GM18502 (cell line): ENCODE results near the gene ANKRD40CL.
"Not testable (repeated sequence)": the region's sequence is repeated elsewhere in the genome, so short reads cannot be mapped to it uniquely, and the experiment has no call there.

Experiments used
- ATAC-seq: cut with Tn5 transposase; IDR thresholded peaks from one replicate; pipeline ENCODE4 v1.9.1; 2021; ENCODE audit warnings: mild to moderate bottlenecking; ENCODE audit not compliant: unreplicated experiment, poor library complexity

Gene ANKRD40CL

GRCh38 chr17:50764734-50765149 lies 2.6 kb downstream of the ANKRD40CL start:
- ATAC-seq: no peak

- ATAC-seq: no peak
These were observed 3.4 kb downstream of the ANKRD40CL start for GRCh38 chr17:50763716-50764475.

GRCh38 chr17:50762177-50762576 lies 5.1 kb downstream of the ANKRD40CL start:
- ATAC-seq: no peak

GRCh38 chr17:50758989-50759544 lies 8.3 kb downstream of the ANKRD40CL start:
- ATAC-seq: no peak

- no peak for ATAC-seq
These were observed 8.8 kb downstream of the ANKRD40CL start for GRCh38 chr17:50758524-50758923.

- no peak for ATAC-seq
These were observed 12.8 kb downstream of the ANKRD40CL start for GRCh38 chr17:50754521-50754920.

- ATAC-seq: no peak
These were observed 18.1 kb downstream of the ANKRD40CL start for GRCh38 chr17:50749245-50749644.

GRCh38 chr17:50745631-50746030 lies 21.7 kb downstream of the ANKRD40CL start:
- no peak for ATAC-seq

GRCh38 chr17:50739098-50739497 lies 28.2 kb downstream of the ANKRD40CL start:
- no peak for ATAC-seq

- ATAC-seq: no peak
These were observed 30.1 kb downstream of the ANKRD40CL start for GRCh38 chr17:50737118-50737698.

- no peak for ATAC-seq
These were observed 32.0 kb downstream of the ANKRD40CL start for GRCh38 chr17:50735287-50735686.

- no peak for ATAC-seq
These were observed 35.5 kb downstream of the ANKRD40CL start for GRCh38 chr17:50731575-50732460.

GRCh38 chr17:50728881-50729765 lies 38.2 kb downstream of the ANKRD40CL start:
- ATAC-seq: no peak

- ATAC-seq: no peak
These were observed 39.2 kb downstream of the ANKRD40CL start for GRCh38 chr17:50728112-50728429.

- no peak for ATAC-seq
These were observed 41.3 kb downstream of the ANKRD40CL start for GRCh38 chr17:50725769-50726655.

GRCh38 chr17:50724622-50725021 lies 42.7 kb downstream of the ANKRD40CL start:
- not testable (repeated sequence) for ATAC-seq

GRCh38 chr17:50722746-50723145 lies 44.6 kb downstream of the ANKRD40CL start:
- no peak for ATAC-seq

GRCh38 chr17:50721194-50722010 lies 45.9 kb downstream of the ANKRD40CL start:
- ATAC-seq: no peak
